Stomach smooth muscle (tissue), 2 donors: ENCODE data around the gene SMAD6.

Experiments used
- H3K27ac ChIP-seq: one replicate; pipeline ENCODE4 v1.7.0; 2013; ENCODE audit warnings: mild to moderate bottlenecking, low read length, inconsistent platforms
- H3K27me3 ChIP-seq, 2 donors: one replicate each; pipeline ENCODE4 v1.7.0; 2013; ENCODE audit warnings: low read length in 2 of 2; ENCODE audit not compliant: insufficient read depth in 2 of 2, control insufficient read depth in 1 of 2
- H3K36me3 ChIP-seq, 2 donors: one replicate each; pipeline ENCODE4 v1.7.0; 2013; ENCODE audit warnings: low read length in 2 of 2; ENCODE audit not compliant: control insufficient read depth in 2 of 2, insufficient read depth in 2 of 2
- H3K4me1 ChIP-seq: one replicate; pipeline ENCODE4 v1.7.0; 2013; ENCODE audit warnings: low read length; ENCODE audit not compliant: control insufficient read depth, insufficient read depth
- H3K4me3 ChIP-seq, 2 donors: one replicate each; pipeline ENCODE4 v1.7.0; 2013; ENCODE audit warnings: low read length in 2 of 2
- H3K9ac ChIP-seq, 2 donors: one replicate each; pipeline ENCODE4 v1.7.0; 2013; ENCODE audit warnings: low read length in 2 of 2, mild to moderate bottlenecking in 1 of 2
- H3K9me3 ChIP-seq, 2 donors: one replicate each; pipeline ENCODE4 v1.7.0; 2013; ENCODE audit warnings: low read length in 2 of 2; ENCODE audit not compliant: control insufficient read depth in 2 of 2
- donor health status: healthy.
- donor health status: Pancreatic carcinoma.

The SMAD6 gene

DNA sequence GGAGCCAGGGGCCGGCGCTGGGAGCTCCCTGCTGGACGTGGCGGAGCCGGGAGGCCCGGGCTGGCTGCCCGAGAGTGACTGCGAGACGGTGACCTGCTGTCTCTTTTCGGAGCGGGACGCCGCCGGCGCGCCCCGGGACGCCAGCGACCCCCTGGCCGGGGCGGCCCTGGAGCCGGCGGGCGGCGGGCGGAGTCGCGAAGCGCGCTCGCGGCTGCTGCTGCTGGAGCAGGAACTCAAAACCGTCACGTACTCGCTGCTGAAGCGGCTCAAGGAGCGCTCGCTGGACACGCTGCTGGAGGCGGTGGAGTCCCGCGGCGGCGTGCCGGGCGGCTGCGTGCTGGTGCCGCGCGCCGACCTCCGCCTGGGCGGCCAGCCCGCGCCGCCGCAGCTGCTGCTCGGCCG, 1.5 kb downstream of the SMAD6 start:
- no peak overlapping the region for H3K27ac ChIP-seq
- no peaks in the 10 kb centered on the region for H3K27me3 ChIP-seq
- no peak overlapping the region for H3K9ac ChIP-seq
- no peaks in the 10 kb centered on the region for H3K9me3 ChIP-seq
- H3K4me1 ChIP-seq: peaks cover 56% of the 10 kb centered on the region
- H3K4me3 ChIP-seq: peak overlapping the region; percentile 35 to 86
- H3K36me3 ChIP-seq: no peaks in the 10 kb centered on the region

GRCh38 chr15:66704019-66704802, 2.2 kb downstream of the SMAD6 start:
- H3K4me1 ChIP-seq: peaks cover 56% of the 10 kb centered on the region
- peak overlapping the region in 1 of 2 donors; percentile 29 for H3K9ac ChIP-seq
- H3K4me3 ChIP-seq: peak overlapping the region; percentile 33 to 86
- H3K36me3 ChIP-seq: no peaks in the 10 kb centered on the region
- H3K9me3 ChIP-seq: no peaks in the 10 kb centered on the region
- H3K27ac ChIP-seq: no peak overlapping the region
- H3K27me3 ChIP-seq: no peaks in the 10 kb centered on the region

- Histone ChIP-seq H3K27ac (no peak overlapping the region), H3K4me3 (peak overlapping the region in 1 of 2 donors; percentile 86), H3K36me3 (no peaks in the 10 kb centered on the region), H3K27me3 (no peaks in the 10 kb centered on the region), H3K9me3 (no peaks in the 10 kb centered on the region), H3K4me1 (peaks cover 56% of the 10 kb centered on the region), H3K9ac (no peak overlapping the region)
Observed at GRCh38 chr15:66704803-66705153, 2.7 kb downstream of the SMAD6 start.

DNA sequence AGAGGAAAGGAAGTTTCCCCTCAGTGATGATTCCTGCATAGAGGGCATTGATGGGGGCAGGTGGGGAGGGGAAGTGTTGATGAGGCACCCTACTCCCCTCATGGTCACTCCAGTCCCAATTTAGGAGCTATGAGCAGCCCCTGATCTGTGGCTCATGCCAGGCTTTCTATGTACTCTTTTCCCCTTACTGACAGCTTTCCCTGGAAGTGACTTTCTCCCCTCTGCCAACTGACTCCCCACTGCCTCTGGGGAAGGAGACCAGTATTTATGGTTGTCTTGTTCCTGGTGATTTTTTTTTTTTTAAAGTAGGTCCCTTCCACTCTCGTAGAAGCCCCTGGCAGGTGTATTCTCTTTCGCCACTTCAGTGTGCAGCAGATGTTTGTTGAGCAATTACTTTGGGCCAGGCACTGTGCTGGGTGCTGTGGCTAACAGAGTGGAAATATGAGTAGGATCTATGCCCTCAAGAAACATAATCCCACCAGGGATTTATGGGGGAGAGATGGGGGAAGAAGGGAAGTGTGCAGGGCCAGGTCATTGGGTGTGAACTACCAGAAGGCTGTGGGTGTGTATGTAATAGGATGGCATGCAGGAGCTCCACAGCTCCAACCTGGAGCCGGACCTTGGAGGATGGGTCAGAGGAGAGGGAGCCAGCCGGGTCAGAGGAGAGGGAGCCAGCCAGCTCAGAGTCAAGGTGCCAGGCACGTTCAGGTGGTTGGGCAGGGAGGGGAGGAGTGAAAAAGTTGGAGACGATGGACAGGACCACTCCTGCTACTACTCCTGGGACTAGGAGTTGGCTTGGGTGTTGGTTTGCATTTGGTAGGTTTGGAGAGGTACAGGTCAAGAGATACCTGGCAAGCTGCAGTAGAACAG, 3.5 kb downstream of the SMAD6 start:
- Histone ChIP-seq H3K9ac (peak overlapping the region in 1 of 2 donors; percentile 13), H3K36me3 (no peaks in the 10 kb centered on the region), H3K9me3 (no peaks in the 10 kb centered on the region), H3K4me1 (peaks cover 55% of the 10 kb centered on the region), H3K27me3 (no peaks in the 10 kb centered on the region), H3K4me3 (peak overlapping the region in 1 of 2 donors; percentile 86), H3K27ac (peak overlapping the region; percentile 41)

- Histone ChIP-seq H3K9ac (no peak overlapping the region), H3K27ac (peak overlapping the region; percentile 41), H3K9me3 (no peaks in the 10 kb centered on the region), H3K27me3 (no peaks in the 10 kb centered on the region), H3K36me3 (no peaks in the 10 kb centered on the region), H3K4me3 (peak overlapping the region in 1 of 2 donors; percentile 35), H3K4me1 (peaks cover 59% of the 10 kb centered on the region)
Observed at GRCh38 chr15:66706225-66706732, 4.2 kb downstream of the SMAD6 start.

- H3K4me1 ChIP-seq: peaks cover 62% of the 10 kb centered on the region
- no peak overlapping the region for H3K9ac ChIP-seq
- H3K27ac ChIP-seq: peak overlapping the region; percentile 41
- H3K27me3 ChIP-seq: no peaks in the 10 kb centered on the region
- H3K36me3 ChIP-seq: no peaks in the 10 kb centered on the region
- peak overlapping the region in 1 of 2 donors; percentile 35 for H3K4me3 ChIP-seq
- no peaks in the 10 kb centered on the region for H3K9me3 ChIP-seq
Observed at GRCh38 chr15:66706840-66707239, 4.8 kb downstream of the SMAD6 start.

DNA sequence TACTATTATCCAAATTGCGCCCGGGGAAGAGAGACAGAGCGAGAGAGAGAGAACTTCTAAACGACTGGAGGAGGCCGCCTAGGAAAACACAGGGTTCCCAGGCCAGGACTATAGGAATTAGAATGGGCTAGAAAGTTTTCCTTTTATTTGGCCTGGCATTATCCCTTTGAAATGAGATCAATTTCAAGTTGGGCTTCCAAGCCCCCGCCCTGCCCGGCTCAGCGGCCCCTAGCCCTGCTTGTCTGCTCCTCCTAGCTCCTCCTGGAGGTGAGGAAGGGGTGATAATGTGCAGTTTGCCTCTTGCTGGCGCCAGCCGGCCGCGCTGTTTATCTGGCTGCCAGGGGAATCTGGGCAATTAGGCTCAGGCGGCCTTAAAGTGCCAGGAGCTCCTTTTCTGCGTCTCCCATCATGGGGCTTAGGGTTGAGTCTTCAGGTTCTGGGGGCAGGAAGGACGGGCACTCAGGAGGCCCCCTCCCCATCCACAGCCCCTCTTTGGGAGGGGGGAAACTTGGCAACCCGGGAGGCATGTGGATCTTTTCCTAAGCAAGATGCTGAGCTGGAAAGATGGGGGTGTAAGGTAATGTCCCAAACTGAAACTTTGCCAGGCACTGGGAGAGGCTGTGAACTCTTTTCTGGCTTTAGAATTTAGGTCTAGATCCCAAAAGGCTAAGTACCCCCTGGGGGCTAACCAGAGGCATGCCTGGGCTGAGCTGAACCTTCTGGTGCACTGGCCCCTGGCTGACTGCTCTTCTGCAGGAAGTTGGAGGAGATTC, 5.5 kb downstream of the SMAD6 start:
- Histone ChIP-seq H3K27me3 (no peaks in the 10 kb centered on the region), H3K4me1 (peaks cover 65% of the 10 kb centered on the region), H3K27ac (peak overlapping the region; percentile 41), H3K36me3 (no peaks in the 10 kb centered on the region), H3K9ac (no peak overlapping the region), H3K9me3 (no peaks in the 10 kb centered on the region), H3K4me3 (no peak overlapping the region)

GRCh38 chr15:66708389-66708788, 6.4 kb downstream of the SMAD6 start:
- H3K36me3 ChIP-seq: no peaks in the 10 kb centered on the region
- H3K9me3 ChIP-seq: no peaks in the 10 kb centered on the region
- H3K9ac ChIP-seq: no peak overlapping the region
- peaks cover 58% of the 10 kb centered on the region for H3K4me1 ChIP-seq
- no peak overlapping the region for H3K4me3 ChIP-seq
- H3K27me3 ChIP-seq: no peaks in the 10 kb centered on the region
- no peak overlapping the region for H3K27ac ChIP-seq

GRCh38 chr15:66709884-66710283, 7.8 kb downstream of the SMAD6 start:
- H3K27ac ChIP-seq: no peak overlapping the region
- H3K9ac ChIP-seq: no peak overlapping the region
- no peak overlapping the region for H3K4me3 ChIP-seq
- no peaks in the 10 kb centered on the region for H3K9me3 ChIP-seq
- peaks cover 47% of the 10 kb centered on the region for H3K4me1 ChIP-seq
- no peaks in the 10 kb centered on the region for H3K27me3 ChIP-seq
- H3K36me3 ChIP-seq: no peaks in the 10 kb centered on the region

GRCh38 chr15:66711260-66711659, 9.2 kb downstream of the SMAD6 start:
- H3K4me1 ChIP-seq: peaks cover 36% of the 10 kb centered on the region
- H3K9ac ChIP-seq: no peak overlapping the region
- no peaks in the 10 kb centered on the region for H3K27me3 ChIP-seq

More at GRCh38 chr15:66711260-66711659, 9.2 kb downstream of the SMAD6 start:
- no peak overlapping the region for H3K4me3 ChIP-seq
- no peaks in the 10 kb centered on the region for H3K9me3 ChIP-seq
- H3K27ac ChIP-seq: no peak overlapping the region
- no peaks in the 10 kb centered on the region for H3K36me3 ChIP-seq
